ENCODE data around the gene UPF3A. TPM values are rescaled to one million over a fixed set of nuclear protein-coding genes. Genes with fewer than 3 reads are reported as not detected.

The UPF3A gene
- total and polyA plus RNA-seq, 2 experiments from 2014 or later: 45.0 to 174 TPM

- TF ChIP-seq ZNF462 (CRISPR knock-in tag; IDR thresholded peaks at IDR 0.05): no peak
- no peak for TF ChIP-seq POLR2AphosphoS5 (IDR thresholded peaks at IDR 0.05; ENCODE audit: low read depth)
- no peak for TF ChIP-seq REST (IDR thresholded peaks at IDR 0.05; ENCODE audit: unreplicated experiment)
- TF ChIP-seq ZNF114 (CRISPR knock-in tag; IDR thresholded peaks at IDR 0.05): no peak
- no peak for TF ChIP-seq CREB1 (CRISPR knock-in tag; IDR thresholded peaks at IDR 0.05; ENCODE audit: low read depth)
- TF ChIP-seq ZNF331 (CRISPR knock-in tag; IDR thresholded peaks at IDR 0.05; ENCODE audit: low read depth): no peak
- no peak for TF ChIP-seq EZH2 (IDR thresholded peaks at IDR 0.05; ENCODE audit: low read depth, unreplicated experiment)
These were observed 3.3 kb downstream of the UPF3A start (continued) for GRCh38 chr13:114284680-114285079.
